Testis (tissue), 2 donors: ENCODE data around the gene PWWP2A.

Experiments
- CTCF ChIP-seq, 3 experiments: fragments of 450-650 bp in 2 of 3; fragments of 200-600 bp in 1 of 3; sonication (generic) in 1 of 3; IDR thresholded peaks; one replicate each; pipeline ENCODE4 v1.5.1; 2016 to 2019; ENCODE audit warnings: antibody characterized with exemption in 3 of 3, mild to moderate bottlenecking in 2 of 3, moderate library complexity in 1 of 3
- POLR2A ChIP-seq: fragments of 450-650 bp; IDR thresholded peaks from one replicate; pipeline ENCODE4 v1.6.1; 2017; ENCODE audit warnings: antibody characterized with exemption, mild to moderate bottlenecking, moderate library complexity

DNA sequence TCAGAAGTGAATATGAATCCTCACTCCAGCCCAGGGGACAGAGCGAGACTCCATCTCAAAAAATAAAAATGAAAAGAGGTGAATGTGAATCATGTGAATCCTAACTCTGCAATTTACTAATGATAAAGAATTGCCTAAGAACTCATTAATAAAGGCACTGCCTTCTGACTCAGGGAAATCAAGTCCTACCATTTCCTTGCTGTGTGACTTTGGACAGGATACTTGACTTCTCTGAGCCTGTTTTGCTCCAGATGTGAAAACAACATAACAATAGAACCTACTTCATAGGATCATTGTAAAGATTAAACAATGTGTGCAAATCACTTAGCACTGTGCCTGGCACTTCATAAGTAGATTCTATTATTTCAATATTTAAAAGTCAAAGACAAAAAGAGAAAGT is 15.1 kb upstream of the PWWP2A start:
- TF ChIP-seq CTCF (IDR thresholded peaks at IDR 0.05) (no peak), POLR2A (no peak)
